NCI-H2107 treated with DMSO at 0.1 percent for 48 hours (cell line): ENCODE results near the gene ASTN2.
"Not testable (repeated sequence)": the region's sequence is repeated elsewhere in the genome, so short reads cannot be mapped to it uniquely, and the experiment has no call there.

Source experiments
- DNase-seq: peaks from one replicate; lab custom pipeline; 2025; ENCODE audit not compliant: unreplicated experiment; lab: John Stamatoyannopoulos, UW

The ASTN2 gene

DNA sequence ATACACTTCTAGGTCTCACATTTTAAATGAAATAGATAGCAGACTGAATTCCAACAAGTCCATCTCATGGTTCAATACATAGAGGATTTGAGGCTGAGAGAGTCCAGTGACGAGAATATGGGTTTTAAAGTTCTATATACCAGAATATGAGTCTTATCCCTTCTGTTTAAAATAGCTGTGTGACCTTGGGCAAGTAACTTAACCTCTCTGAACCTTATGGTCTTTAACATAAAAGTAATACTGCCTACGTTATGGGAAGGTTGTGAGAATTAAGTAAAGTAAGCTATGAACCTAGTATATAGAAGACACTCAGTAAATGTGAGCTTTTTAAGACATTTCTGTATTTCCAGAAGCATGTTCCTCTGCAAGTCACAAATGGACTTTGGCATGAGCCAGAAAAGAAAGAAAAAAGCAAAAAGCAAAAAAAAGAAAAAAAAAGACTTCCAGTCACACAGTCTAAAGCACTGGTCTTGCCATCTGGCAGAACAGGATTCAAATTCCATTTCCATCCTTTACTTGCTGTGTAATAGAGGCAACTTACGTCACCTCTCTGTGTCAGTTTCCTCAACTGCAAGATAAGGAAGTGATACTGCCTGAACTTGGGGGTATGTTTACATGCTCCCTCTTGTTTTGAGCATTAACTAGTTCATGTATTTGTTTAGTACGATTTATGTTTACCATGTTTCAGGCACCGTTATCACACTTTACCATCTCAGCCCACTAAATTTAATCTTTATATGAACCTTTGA is 479.5 kb downstream of the ASTN2 start:
- DNase-seq = no peak

DNA sequence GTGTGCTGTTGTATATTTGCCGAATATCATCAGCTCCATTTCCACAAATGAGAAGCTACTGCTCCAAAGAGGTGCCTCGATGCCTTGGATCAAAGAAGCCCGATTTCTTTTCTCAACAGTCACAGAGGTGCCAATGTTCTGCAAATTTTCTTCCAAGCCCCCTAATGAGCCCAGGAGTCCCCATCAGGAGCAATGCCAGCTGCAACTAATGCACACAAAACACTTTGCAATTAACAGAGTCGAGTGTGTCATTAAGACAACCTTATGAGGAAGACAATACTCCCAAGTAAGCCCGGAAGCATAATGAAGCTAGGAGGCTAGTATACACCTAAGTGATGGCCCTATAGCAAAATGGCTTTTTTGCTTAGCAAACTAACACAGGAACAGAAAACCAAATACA is 480.7 kb downstream of the ASTN2 start:
- no peak for DNase-seq

- DNase-seq = no peak
These were observed 481.6 kb downstream of the ASTN2 start for GRCh38 chr9:116933251-116933650.

DNA sequence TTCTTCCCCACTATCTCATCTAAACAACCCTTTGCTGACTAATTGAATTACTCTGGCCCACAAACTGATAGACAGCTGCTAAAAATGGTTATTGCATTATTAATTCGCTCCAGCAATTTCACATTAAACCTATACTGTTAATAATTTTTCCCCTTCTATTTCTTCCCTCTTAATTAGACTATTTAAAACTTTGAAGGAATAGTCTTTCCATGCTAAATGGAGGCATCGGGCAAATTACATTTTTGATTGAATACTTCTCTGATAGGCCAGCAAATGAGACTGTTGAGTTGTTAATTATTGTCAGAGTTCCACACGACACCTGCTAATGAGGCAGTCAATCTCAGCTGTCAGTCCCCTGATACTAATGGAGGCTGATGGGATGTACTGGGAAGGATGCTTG is 485.2 kb downstream of the ASTN2 start:
- no peak for DNase-seq

GRCh38 chr9:116928884-116929283 is 486.0 kb downstream of the ASTN2 start:
- no peak for DNase-seq

- DNase-seq = no peak
These were observed 486.6 kb downstream of the ASTN2 start for GRCh38 chr9:116928289-116928688.

GRCh38 chr9:116927726-116928125 is 487.1 kb downstream of the ASTN2 start:
- no peak for DNase-seq

DNA sequence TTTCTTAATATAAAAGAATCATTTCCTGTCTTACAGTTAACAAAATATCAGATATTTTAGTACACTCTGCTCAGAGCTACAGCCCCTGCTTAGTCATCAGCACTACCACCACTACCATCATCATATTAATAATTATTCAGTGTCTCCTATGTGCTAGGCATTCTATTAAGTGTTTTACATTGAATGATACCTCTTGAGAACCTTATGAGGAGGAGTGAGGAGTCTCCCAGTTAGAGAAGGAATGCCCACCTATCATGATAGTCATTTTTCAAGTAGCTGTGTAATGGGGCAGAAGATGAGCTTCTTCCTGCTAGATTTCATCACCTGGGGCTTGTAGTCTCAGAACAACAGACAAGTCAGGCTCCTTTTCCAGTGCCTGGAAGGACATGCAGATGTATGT is 489.7 kb downstream of the ASTN2 start:
- no peak for DNase-seq

- no peak for DNase-seq
These were observed 490.3 kb downstream of the ASTN2 start for GRCh38 chr9:116924462-116925110.

DNA sequence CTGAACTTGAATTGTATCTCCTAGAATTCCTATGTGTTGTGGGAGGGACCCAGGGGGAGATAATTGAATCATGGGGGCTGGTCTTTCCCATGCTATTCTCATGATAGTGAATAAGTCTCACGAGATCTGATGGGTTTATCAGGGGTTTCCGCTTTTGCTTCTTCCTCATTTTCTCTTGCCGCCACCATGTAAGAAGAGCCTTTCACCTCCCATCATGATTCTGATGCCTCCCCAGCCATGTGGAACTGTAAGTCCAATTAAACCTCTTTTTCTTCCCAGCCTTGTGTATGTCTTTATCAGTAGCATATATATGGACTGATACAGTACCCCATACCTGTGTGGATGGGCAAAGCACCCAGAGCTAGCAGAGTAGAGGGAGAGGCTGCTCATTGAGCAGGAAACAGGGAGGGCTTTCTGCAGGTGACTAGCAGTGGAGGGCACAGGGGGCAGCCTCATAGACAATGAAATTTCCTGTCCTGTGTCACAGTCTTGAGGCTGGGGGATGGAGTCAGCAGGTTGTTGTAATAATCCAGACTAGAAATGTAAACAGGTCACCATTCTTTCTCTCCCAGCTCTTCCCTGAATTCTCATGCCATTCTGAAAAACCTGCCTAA is 496.9 kb downstream of the ASTN2 start:
- not testable (repeated sequence) for DNase-seq

DNA sequence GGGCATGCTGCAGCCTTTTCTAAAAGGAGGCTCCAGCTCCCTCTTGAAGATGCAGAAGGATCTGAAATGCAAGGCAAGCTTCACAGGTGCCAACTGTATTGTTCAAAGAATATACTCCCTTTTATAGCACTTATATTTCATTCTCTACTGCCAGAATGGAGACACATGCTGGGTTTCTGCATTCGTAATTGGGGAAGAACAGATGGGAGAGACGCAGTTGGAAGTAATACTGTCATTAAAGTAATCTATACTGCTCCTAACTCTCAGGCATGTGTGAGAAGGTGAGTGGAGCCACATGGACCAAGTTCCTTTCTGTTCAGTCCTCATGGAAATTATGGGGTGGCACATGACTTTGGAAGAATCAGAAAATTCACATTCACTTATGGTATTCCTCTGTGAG is 501.3 kb downstream of the ASTN2 start:
- no peak for DNase-seq

- DNase-seq = no peak
These were observed 504.7 kb downstream of the ASTN2 start for GRCh38 chr9:116910201-116910600.

GRCh38 chr9:116907989-116908388 is 506.9 kb downstream of the ASTN2 start:
- no peak for DNase-seq

GRCh38 chr9:116905171-116905588 is 509.7 kb downstream of the ASTN2 start:
- DNase-seq = no peak

DNA sequence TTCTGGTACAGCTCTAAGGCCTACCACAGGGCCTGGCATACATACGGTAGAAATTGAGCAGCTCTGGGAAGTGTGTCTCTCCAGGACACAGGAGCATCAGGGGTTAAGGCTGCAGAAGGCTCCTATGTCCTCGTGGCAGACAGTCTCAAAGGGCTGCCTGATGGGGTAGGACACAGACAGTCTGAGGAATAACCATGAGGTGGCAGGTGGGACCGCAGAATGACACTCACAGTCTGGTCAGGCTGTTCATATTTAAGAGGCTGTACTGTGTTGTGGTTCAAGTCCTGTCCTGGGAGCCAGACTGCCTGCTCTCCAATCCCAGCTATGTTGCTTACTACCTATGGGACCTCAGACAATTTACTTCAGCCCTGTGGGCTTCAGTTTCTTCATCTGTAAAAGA is 510.7 kb downstream of the ASTN2 start:
- DNase-seq = no peak

DNA sequence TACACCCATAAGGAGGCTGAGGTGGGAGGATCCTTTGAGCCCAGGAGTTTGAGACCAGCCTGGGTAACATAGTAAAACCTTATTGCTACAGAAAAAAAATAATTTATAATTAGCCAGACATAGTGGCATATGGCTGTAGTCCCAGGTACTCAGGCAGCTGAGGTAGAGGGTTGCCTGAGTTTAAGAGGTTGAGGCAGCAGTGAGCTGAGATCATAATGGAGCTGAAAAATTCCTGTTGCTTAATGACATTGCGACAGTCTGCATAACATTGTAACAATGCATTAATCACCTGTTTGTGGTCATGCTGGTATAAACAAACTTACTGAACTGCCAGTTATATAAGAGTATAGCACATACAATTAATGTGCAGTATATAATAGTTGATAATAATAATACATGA is 513.6 kb downstream of the ASTN2 start:
- no peak for DNase-seq

- no peak for DNase-seq
These were observed 514.3 kb downstream of the ASTN2 start for GRCh38 chr9:116900543-116900942.

DNA sequence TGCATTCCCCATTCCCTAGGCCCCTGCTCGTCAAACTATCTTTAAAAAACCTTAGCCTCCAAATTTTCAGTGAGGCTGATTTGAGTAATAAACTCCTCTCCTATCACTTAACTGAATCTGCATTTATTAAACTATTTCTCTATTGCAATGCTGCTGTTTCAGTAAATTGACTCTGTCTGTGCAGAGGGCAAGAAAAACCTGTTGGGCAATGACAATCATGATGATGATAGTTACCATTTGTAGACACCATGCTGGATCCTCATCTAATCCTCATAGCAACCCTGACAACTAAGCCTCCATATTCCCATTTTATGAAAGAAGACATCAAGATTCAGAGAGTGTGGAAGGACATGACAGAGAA is 514.9 kb downstream of the ASTN2 start:
- no peak for DNase-seq

DNA sequence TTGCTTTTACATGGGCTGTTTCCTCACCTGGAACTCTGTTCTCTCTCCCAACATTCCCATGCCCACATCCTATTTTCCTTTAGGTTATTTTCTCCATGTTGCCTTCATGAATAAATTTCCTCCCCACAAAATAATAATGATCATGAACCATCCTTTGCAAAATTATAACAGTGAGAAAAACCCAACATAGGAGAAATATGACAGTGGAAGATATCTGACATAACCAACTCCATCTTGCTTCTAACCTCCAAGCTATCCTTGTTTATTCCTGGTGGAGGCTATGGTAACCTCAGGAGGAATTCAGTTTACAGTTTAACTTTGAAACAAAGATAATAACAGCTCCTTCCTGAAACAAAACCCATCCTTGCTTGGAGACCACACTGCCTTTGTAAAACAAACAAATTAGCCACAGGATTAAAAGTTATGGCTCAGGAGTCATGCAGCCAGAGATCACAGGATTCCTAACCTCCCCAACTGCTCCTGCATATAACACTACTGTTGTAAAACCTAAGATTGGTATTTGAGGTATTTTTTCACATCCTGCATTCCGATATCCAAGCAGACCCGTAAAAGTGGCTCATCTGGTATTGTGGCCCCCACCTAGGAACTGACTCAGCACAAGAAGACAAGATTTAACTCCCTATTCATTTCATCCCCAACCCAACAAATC is 515.4 kb downstream of the ASTN2 start:
- no peak for DNase-seq

DNA sequence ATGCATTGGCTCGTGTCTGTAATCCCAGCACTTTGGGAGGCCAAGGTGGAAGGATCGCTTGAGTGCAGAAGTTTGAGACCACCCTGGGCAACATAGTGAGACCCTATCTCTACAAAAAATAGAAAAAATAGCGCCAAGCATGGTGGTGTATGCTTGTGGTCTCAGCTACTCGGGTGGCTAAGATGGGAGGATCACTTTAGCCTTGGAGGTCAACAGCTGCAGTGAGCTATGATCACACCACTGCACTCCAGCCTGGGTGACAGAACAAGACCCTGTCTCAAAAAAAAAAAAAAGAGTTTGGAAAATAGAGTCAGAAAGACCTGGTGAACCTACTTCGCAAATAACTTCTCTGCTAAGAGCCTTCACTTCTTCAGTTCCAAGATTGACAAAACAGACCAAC is 516.7 kb downstream of the ASTN2 start:
- not testable (repeated sequence) for DNase-seq

- DNase-seq = no peak
These were observed 517.7 kb downstream of the ASTN2 start for GRCh38 chr9:116897201-116897600.

GRCh38 chr9:116895961-116896360 is 518.9 kb downstream of the ASTN2 start:
- no peak for DNase-seq
